Suprapubic skin (tissue), 4 donors: ENCODE data around the gene BCL3. TPM values are rescaled to one million over a fixed set of nuclear protein-coding genes. Genes with fewer than 3 reads are reported as not detected.

Experiments
- DNase-seq, 2 donors: peaks; one replicate each; pipeline ENCODE4 v3.0.0-alpha.2; 2019; ENCODE audit warnings: low spot score in 2 of 2
- H3K27ac ChIP-seq: fragments of 200-600 bp; sonication (generic); one replicate; pipeline ENCODE4 v1.5.1; 2019
- H3K27me3 ChIP-seq: fragments of 200-600 bp; sonication (generic); one replicate; pipeline ENCODE4 v1.5.1; 2019
- H3K36me3 ChIP-seq: fragments of 200-600 bp; sonication (generic); one replicate; pipeline ENCODE4 v1.5.1; 2019
- H3K4me1 ChIP-seq: fragments of 200-600 bp; sonication (generic); one replicate; pipeline ENCODE4 v1.5.1; 2019
- H3K4me3 ChIP-seq: fragments of 200-600 bp; sonication (generic); one replicate; pipeline ENCODE4 v1.5.1; 2019; ENCODE audit warnings: mild to moderate bottlenecking
- H3K9me3 ChIP-seq: fragments of 200-600 bp; sonication (generic); one replicate; pipeline ENCODE4 v1.5.1; 2019
- CTCF ChIP-seq, 2 donors: fragments of 200-600 bp in 1 of 2; fragments of 450-650 bp in 1 of 2; sonication (generic) in 1 of 2; IDR thresholded peaks; one replicate each; pipeline ENCODE4 v1.5.1; 2016 to 2019; ENCODE audit warnings: antibody characterized with exemption in 2 of 2, mild to moderate bottlenecking in 1 of 2, moderate library complexity in 1 of 2
- EP300 ChIP-seq: sonication (generic); formaldehyde crosslinking; IDR thresholded peaks from one replicate; pipeline ENCODE4 v1.6.1; 2017; ENCODE audit warnings: antibody characterized with exemption
- POLR2A ChIP-seq, 2 donors: fragments of 450-650 bp; IDR thresholded peaks; one replicate each; pipeline ENCODE4 v1.6.1; 2017; ENCODE audit warnings: antibody characterized with exemption in 2 of 2, mild to moderate bottlenecking in 2 of 2, moderate library complexity in 2 of 2
- POLR2AphosphoS5 ChIP-seq, 3 donors: sonication (generic); formaldehyde crosslinking; IDR thresholded peaks; one replicate each; pipeline ENCODE4 v1.6.1; 2017; ENCODE audit warnings: antibody characterized with exemption in 3 of 3
- WGBS: methylation state at CpG from one replicate; pipeline ENCODE4 v1.1.5; 2018; 5-methylcytosine and 5-hydroxymethylcytosine counted together
- total RNA-seq, 4 donors: library from RNA; depleted of rRNA; stranded (reverse); fragments of >200 nt; gene quantifications; one replicate each; pipeline ENCODE4 v1.1.0, GENCODE V29; 2016

The BCL3 gene
- total RNA-seq, result 10 to 100 TPM; 13.9 to 29.1 (median 17.9) TPM

- Histone ChIP-seq H3K27ac (peak within 1 kb of the TSS; percentile 96), H3K9me3 (no peaks in the 10 kb centered on the region), H3K27me3 (no peaks in the 10 kb centered on the region), H3K4me3 (peak within 1 kb of the TSS; percentile 70), H3K4me1 (peaks cover 85% of the 10 kb centered on the region), H3K36me3 (peaks cover 6% of the 10 kb centered on the region)
- peak in 1 of 2 donors; percentile 77 for DNase-seq
- peak in 1 of 2 donors; percentile 56 for TF ChIP-seq POLR2A (IDR thresholded peaks at IDR 0.05)
- TF ChIP-seq CTCF (IDR thresholded peaks at IDR 0.05), result no peak
- no peak for TF ChIP-seq POLR2AphosphoS5 (IDR thresholded peaks at IDR 0.05)
- TF ChIP-seq EP300, result no peak
- WGBS, result 0% methylated on average over 12 of the region's 88 CpGs
These were observed at the start of gene BCL3 for GRCh38 chr19:44748426-44749254. BCL3 (plus strand) TSS chr19:44748708; CDS start chr19:44748791, 83 bp downstream.

GRCh38 chr19:44700547-44700946, 48.0 kb upstream of the BCL3 start:
- WGBS, result 88% methylated on average over 5 of the region's 5 CpGs
- H3K9me3 ChIP-seq, result no peaks in the 10 kb centered on the region
- H3K4me1 ChIP-seq, result no peaks in the 10 kb centered on the region
- peaks cover 5% of the 10 kb centered on the region for H3K27me3 ChIP-seq
- no peak overlapping the region for H3K4me3 ChIP-seq
- no peaks in the 10 kb centered on the region for H3K36me3 ChIP-seq
- no peak overlapping the region for H3K27ac ChIP-seq
- DNase-seq, result no peak
- TF ChIP-seq EP300 (no peak), POLR2AphosphoS5 (IDR thresholded peaks at IDR 0.05) (no peak), CTCF (IDR thresholded peaks at IDR 0.05) (no peak), POLR2A (IDR thresholded peaks at IDR 0.05) (no peak)

GRCh38 chr19:44701228-44701627, 47.3 kb upstream of the BCL3 start:
- DNase-seq, result no peak
- WGBS, result 82% methylated on average over 13 of the region's 15 CpGs
- Histone ChIP-seq H3K27me3 (peaks cover 5% of the 10 kb centered on the region), H3K9me3 (no peaks in the 10 kb centered on the region), H3K4me3 (no peak overlapping the region), H3K27ac (no peak overlapping the region), H3K4me1 (no peaks in the 10 kb centered on the region), H3K36me3 (no peaks in the 10 kb centered on the region)
- TF ChIP-seq POLR2AphosphoS5 (IDR thresholded peaks at IDR 0.05) (no peak), POLR2A (IDR thresholded peaks at IDR 0.05) (no peak), EP300 (no peak), CTCF (IDR thresholded peaks at IDR 0.05) (no peak)

GRCh38 chr19:44702551-44703176, 45.8 kb upstream of the BCL3 start:
- H3K27me3 ChIP-seq, result peaks cover under 1% of the 10 kb centered on the region
- no peak overlapping the region for H3K27ac ChIP-seq
- H3K36me3 ChIP-seq, result no peaks in the 10 kb centered on the region
- WGBS, result 79% methylated on average over 10 of the region's 17 CpGs
- DNase-seq, result no peak
- no peaks in the 10 kb centered on the region for H3K4me1 ChIP-seq
- H3K9me3 ChIP-seq, result no peaks in the 10 kb centered on the region
- TF ChIP-seq CTCF (IDR thresholded peaks at IDR 0.05) (no peak), EP300 (no peak), POLR2A (IDR thresholded peaks at IDR 0.05) (no peak), POLR2AphosphoS5 (IDR thresholded peaks at IDR 0.05) (no peak)
- H3K4me3 ChIP-seq, result no peak overlapping the region
